ENCODE results near the gene PPIL1. TPM values are rescaled to one million over a fixed set of nuclear protein-coding genes. Genes with fewer than 3 reads are reported as not detected.

The PPIL1 gene
- total and polyA plus RNA-seq, 7 donors: 18.1 to 92.3 (median 22.4) TPM

- Histone ChIP-seq H3K27ac (no peak overlapping the region), H3K4me3 (no peak overlapping the region), H3K9me3 (no peaks in the 10 kb centered on the region), H3K36me3 (ENCODE audit: insufficient read depth in 1 of 2, low read depth in 1 of 2) (peaks cover 0 to under 1% of the 10 kb centered on the region in 2 donors), H3K27me3 (ENCODE audit: insufficient read depth in 3 of 3, low read length in 2 of 3) (no peaks in the 10 kb centered on the region), H3K4me1 (peaks cover 20% of the 10 kb centered on the region)
- no peak for ATAC-seq
- no peak for DNase-seq
- intact Hi-C loops (cut with DNase I): loop anchor here (5.0 to 10.0 kb wide), 4 partner anchors 39 to 327 kb away; no protein-coding TSS in a partner anchor
- WGBS, 3 donors: 86 to 96% (median 87%) methylated on average over 7 of the region's 7 CpGs
- no peak for TF ChIP-seq CTCF (IDR thresholded peaks at IDR 0.05)
Observed at GRCh38 chr6:36888115-36888643, 13.6 kb upstream of the PPIL1 start.

- 56 to 75% (median 68%) methylated on average over 10 of the region's 10 CpGs for WGBS, 3 donors
- no peak for ATAC-seq
- TF ChIP-seq CTCF (IDR thresholded peaks at IDR 0.05): no peak
- Histone ChIP-seq H3K27me3 (ENCODE audit: insufficient read depth in 3 of 3, low read length in 2 of 3) (no peaks in the 10 kb centered on the region), H3K4me3 (peak overlapping the region; percentile 87), H3K9me3 (no peaks in the 10 kb centered on the region), H3K27ac (peak overlapping the region; percentile 95), H3K4me1 (peaks cover 20% of the 10 kb centered on the region), H3K36me3 (ENCODE audit: insufficient read depth in 1 of 2, low read depth in 1 of 2) (no peaks in the 10 kb centered on the region)
- no peak for DNase-seq
- intact Hi-C loops (cut with DNase I): loop anchor here (5.0 to 10.0 kb wide), 4 partner anchors 40 to 328 kb away; no protein-coding TSS in a partner anchor
Observed at GRCh38 chr6:36886950-36887618, 12.5 kb upstream of the PPIL1 start.

- peak; percentile 100 for ATAC-seq
- WGBS, 3 donors: 3 to 4% (median 3%) methylated on average over 37 to 48 of the region's 48 CpGs
- H3K4me1 ChIP-seq: peaks cover 20% of the 10 kb centered on the region
- TF ChIP-seq CTCF (IDR thresholded peaks at IDR 0.05): peak; percentile 73
- peak within 1 kb of the TSS; percentile 87 for H3K4me3 ChIP-seq
- H3K27me3 ChIP-seq (ENCODE audit: insufficient read depth in 3 of 3, low read length in 2 of 3): no peaks in the 10 kb centered on the region
- H3K27ac ChIP-seq: peak within 1 kb of the TSS; percentile 95
- H3K9me3 ChIP-seq: no peaks in the 10 kb centered on the region
- DNase-seq: peak; percentile 97 to 99
- H3K36me3 ChIP-seq (ENCODE audit: insufficient read depth in 1 of 2, low read depth in 1 of 2): no peaks in the 10 kb centered on the region
- intact Hi-C loops (cut with DNase I): loop anchor here (2.0 to 10.0 kb wide), 6 partner anchors 42 to 329 kb away; no protein-coding TSS in a partner anchor
Observed at GRCh38 chr6:36885461-36886401, 11.1 kb upstream of the PPIL1 start, which contains the start of gene C6orf89. C6orf89 (plus strand) TSS chr6:36885952; CDS start chr6:36899445, 13,493 bp downstream.

GRCh38 chr6:36884610-36885009 lies 10.0 kb upstream of the PPIL1 start:
- WGBS, 3 donors: 96 to 99% (median 98%) methylated on average over 3 of the region's 3 CpGs
- Histone ChIP-seq H3K27me3 (ENCODE audit: insufficient read depth in 3 of 3, low read length in 2 of 3) (no peaks in the 10 kb centered on the region), H3K9me3 (no peaks in the 10 kb centered on the region), H3K27ac (no peak overlapping the region), H3K4me3 (no peak overlapping the region), H3K36me3 (ENCODE audit: insufficient read depth in 1 of 2, low read depth in 1 of 2) (no peaks in the 10 kb centered on the region), H3K4me1 (peaks cover 20% of the 10 kb centered on the region)
- no peak for DNase-seq
- intact Hi-C loops (cut with DNase I): loop anchor here (2.0 to 10.0 kb wide), 6 partner anchors 43 to 330 kb away; no protein-coding TSS in a partner anchor
- TF ChIP-seq CTCF (IDR thresholded peaks at IDR 0.05): no peak
- no peak for ATAC-seq

Measured in psoas muscle (tissue), 8 donors.